Nephron progenitor cell (in vitro differentiated cells): ENCODE data around the gene GRHL3.

Experiments used
- DNase-seq: peaks from one replicate; pipeline ENCODE4 v3.0.0; 2021
- H3K27ac Mint-ChIP-seq: 2 replicates; pipeline ENCODE4 v1.8.0; 2021; ENCODE audit warnings: mild to moderate bottlenecking, moderate library complexity, mixed read lengths
- H3K27me3 Mint-ChIP-seq: 2 replicates; pipeline ENCODE4 v1.8.0; 2021; ENCODE audit warnings: mild to moderate bottlenecking, low read depth, mixed read lengths; ENCODE audit not compliant: poor library complexity
- H3K36me3 Mint-ChIP-seq: 2 replicates; pipeline ENCODE4 v1.8.0; 2021; ENCODE audit warnings: low read depth, mixed read lengths
- H3K4me1 Mint-ChIP-seq: 2 replicates; pipeline ENCODE4 v1.8.0; 2021; ENCODE audit warnings: mixed read lengths
- H3K4me3 Mint-ChIP-seq: 2 replicates; pipeline ENCODE4 v1.8.0; 2021; ENCODE audit warnings: mild to moderate bottlenecking, moderate library complexity, mixed read lengths
- H3K9me3 Mint-ChIP-seq: 2 replicates; pipeline ENCODE4 v1.8.0; 2021; ENCODE audit warnings: mild to moderate bottlenecking, moderate library complexity, mixed read lengths
- CTCF ChIP-seq: fragments of 200-600 bp; sonication (generic); IDR thresholded peaks from 2 replicates; pipeline ENCODE4 v1.5.0; 2021; ENCODE audit warnings: antibody characterized with exemption

Gene GRHL3

GRCh38 chr1:24389231-24389678 is 70.1 kb downstream of the GRHL3 start:
- H3K4me1 Mint-ChIP-seq = peaks cover 17% of the 10 kb centered on the region

GRCh38 chr1:24390924-24391782 is 72.0 kb downstream of the GRHL3 start:
- H3K27ac Mint-ChIP-seq = peak overlapping the region; percentile 40

More at GRCh38 chr1:24389231-24389678, 70.1 kb downstream of the GRHL3 start:
- no peak for DNase-seq
- Mint-ChIP-seq H3K9me3 (no peaks in the 10 kb centered on the region), H3K27me3 (no peaks in the 10 kb centered on the region), H3K4me3 (no peak overlapping the region), H3K36me3 (peaks cover 12% of the 10 kb centered on the region), H3K27ac (no peak overlapping the region)
- no peak for TF ChIP-seq CTCF

GRCh38 chr1:24391882-24392603 is 72.9 kb downstream of the GRHL3 start:
- Mint-ChIP-seq H3K27me3 (no peaks in the 10 kb centered on the region), H3K4me1 (peaks cover 17% of the 10 kb centered on the region), H3K36me3 (peaks cover under 1% of the 10 kb centered on the region), H3K4me3 (no peak overlapping the region), H3K9me3 (no peaks in the 10 kb centered on the region), H3K27ac (no peak overlapping the region)
- peak; percentile 81 for DNase-seq
- TF ChIP-seq CTCF = peak; percentile 83

More at GRCh38 chr1:24390924-24391782, 72.0 kb downstream of the GRHL3 start:
- Mint-ChIP-seq H3K4me3 (no peak overlapping the region), H3K4me1 (peaks cover 17% of the 10 kb centered on the region), H3K36me3 (peaks cover 7% of the 10 kb centered on the region), H3K9me3 (no peaks in the 10 kb centered on the region), H3K27me3 (no peaks in the 10 kb centered on the region)
- TF ChIP-seq CTCF = peak; percentile 93
- peak; percentile 73 for DNase-seq

- no peaks in the 10 kb centered on the region for H3K9me3 Mint-ChIP-seq
- TF ChIP-seq CTCF = peak; percentile 4
- no peak overlapping the region for H3K4me3 Mint-ChIP-seq
- DNase-seq = no peak
- no peaks in the 10 kb centered on the region for H3K36me3 Mint-ChIP-seq
- peaks cover 17% of the 10 kb centered on the region for H3K4me1 Mint-ChIP-seq
- no peak overlapping the region for H3K27ac Mint-ChIP-seq
- no peaks in the 10 kb centered on the region for H3K27me3 Mint-ChIP-seq
Measured at GRCh38 chr1:24392604-24392946, 73.4 kb downstream of the GRHL3 start.

DNA sequence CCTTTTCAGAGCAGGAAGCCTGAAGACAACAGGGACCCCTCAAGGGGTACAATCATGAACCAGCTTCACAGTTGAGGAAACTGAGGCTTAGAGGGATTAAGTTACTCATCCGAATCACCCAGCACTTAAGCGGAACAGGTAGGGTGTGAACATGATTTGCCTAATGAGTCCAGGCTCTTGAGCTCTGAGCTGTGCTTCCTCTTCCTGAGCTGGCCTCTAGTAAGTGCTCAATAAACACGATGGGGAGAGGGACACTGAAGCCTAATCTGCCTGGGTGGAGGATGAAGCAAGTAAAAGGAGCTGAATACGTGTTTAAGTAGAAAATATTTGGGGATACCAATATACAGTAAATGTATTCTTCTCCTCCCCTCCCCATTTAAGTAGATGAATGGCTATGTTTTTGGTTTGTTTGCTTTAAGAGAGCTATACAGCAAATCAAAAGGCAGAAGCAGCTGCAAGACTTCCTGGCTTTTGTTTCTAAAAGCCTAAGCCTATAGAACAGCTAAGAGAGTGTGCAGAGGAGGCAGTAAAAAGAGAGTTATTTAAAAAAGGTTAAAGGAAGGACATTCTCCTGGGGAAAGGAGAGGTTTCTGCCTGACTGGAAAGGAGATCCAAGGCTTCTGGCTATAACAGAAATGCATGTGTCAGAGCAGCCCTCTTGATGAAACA is 74.0 kb downstream of the GRHL3 start:
- Mint-ChIP-seq H3K36me3 (no peaks in the 10 kb centered on the region), H3K4me3 (no peak overlapping the region), H3K4me1 (peaks cover 17% of the 10 kb centered on the region), H3K9me3 (no peaks in the 10 kb centered on the region), H3K27me3 (no peaks in the 10 kb centered on the region), H3K27ac (no peak overlapping the region)
- no peak for TF ChIP-seq CTCF
- DNase-seq = no peak
